Measurements from ENCODE around the gene TSPO. TPM values are rescaled to one million over a fixed set of nuclear protein-coding genes. Genes with fewer than 3 reads are reported as not detected.

Gene TSPO
- total and polyA plus RNA-seq, 9 of the 15 experiments (the other 6 are each of a cell fraction or from before 2014, with no cell fraction given) = 4.9 to 126 (median 25.3) TPM

- intact Hi-C loops (cut with micrococcal nuclease) = no loop called here
- Histone ChIP-seq H3K4me3 (no peak overlapping the region), H3K36me3 (ENCODE audit: control insufficient read depth, insufficient read depth, low read length) (peaks cover 64% of the 10 kb centered on the region), H3K4me2 (ENCODE audit: insufficient read depth, low read length) (no peak overlapping the region), H3K4me1 (replicated peaks in 1 of 2; ENCODE audit: control insufficient read depth in 2 of 2, insufficient read depth in 2 of 2, low read length in 2 of 2) (peaks cover 23 to 50% of the 10 kb centered on the region in 2 experiments; a peak in 4 of 5 replicates), H3K9ac (ENCODE audit: insufficient read depth in 1 of 2, low read depth in 2 of 2, low read length in 2 of 2) (peak overlapping the region in 1 of 2 experiments; percentile 81; a peak in 1 of 4 replicates), H3K27ac (ENCODE audit: extremely low read depth, low read depth, low read length) (no peak overlapping the region; the same call in 2 of the 3 replicates), H2AFZ (ENCODE audit: low read depth, low read length) (no peak overlapping the region), H3K27me3 (ENCODE audit: control insufficient read depth in 2 of 2, insufficient read depth in 2 of 2, low read length in 2 of 2) (no peaks in the 10 kb centered on the region), H4K20me1 (replicated peaks; ENCODE audit: control insufficient read depth, insufficient read depth, low read length) (no peaks in the 10 kb centered on the region), H3K79me2 (ENCODE audit: control insufficient read depth, insufficient read depth, low read length) (peaks cover 58% of the 10 kb centered on the region), H3K9me3 (replicated peaks; ENCODE audit: control insufficient read depth, insufficient read depth, low read depth, low read length) (0 out of 2 replicates have a peak, but pooled peaks cover 2% of the 10 kb centered on the region), H3K9me1 (ENCODE audit: control insufficient read depth, insufficient read depth, low read length) (no peaks in the 10 kb centered on the region)
- WGBS (ENCODE audit: insufficient coverage, low coverage, missing lambda C conversion rate) = 89% methylated on average over 8 of the region's 13 CpGs
- DNase-seq (ENCODE audit: extremely low read depth in 1 of 4, low spot score in 3 of 4) (no peak), ATAC-seq (no peak), FAIRE-seq (no peak)
- TF ChIP-seq POLR2G (IDR thresholded peaks at IDR 0.05; ENCODE audit: low read depth, low read length) = peak; percentile 13; the same call in 1 of the 2 replicates
- TF ChIP-seq ZNF57 (CRISPR knock-in tag; IDR thresholded peaks at IDR 0.05) = no peak
- in situ Hi-C loops (cut with MboI) = no loop called here
- BruUV-seq (replicated peaks) = no TSS peak
- ChIA-PET POLR2A (interaction anchor here (1.0 kb wide), 1 partner anchor 182 kb away, joined by 3 read pairs; no protein-coding TSS in a partner anchor), CTCF (ENCODE audit: low intra/inter-chr PET ratio) (no interaction called here)
Measured at GRCh38 chr22:43181321-43182076, 30.1 kb downstream of the TSPO start.

DNA sequence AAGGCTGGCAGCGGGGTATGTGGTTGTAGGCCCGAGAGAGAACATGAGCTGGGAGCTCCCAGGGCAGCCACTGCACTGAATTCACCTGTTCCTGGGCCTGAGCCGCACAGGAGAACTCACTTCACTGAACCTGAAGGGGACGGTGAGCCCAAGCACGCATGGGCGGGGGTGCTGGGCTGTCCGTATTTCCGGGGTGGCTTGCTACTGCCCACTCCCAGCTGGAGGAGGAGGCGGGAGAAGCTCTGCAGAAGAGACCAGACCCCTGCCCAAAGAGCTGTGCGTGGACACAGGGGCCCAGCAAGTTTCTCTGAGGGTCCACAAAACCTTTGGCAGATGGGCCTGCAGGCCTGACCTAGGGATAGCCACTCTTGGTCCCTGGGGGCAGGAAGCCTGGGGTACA lies 30.8 kb downstream of the TSPO start:
- H3K36me3 ChIP-seq (ENCODE audit: control insufficient read depth, insufficient read depth, low read length) = peaks cover 59% of the 10 kb centered on the region
- TF ChIP-seq STAT5B (CRISPR knock-in tag; IDR thresholded peaks at IDR 0.05) (no peak), MCM5 (IDR thresholded peaks at IDR 0.05; ENCODE audit: low read depth) (no peak), SRF (CRISPR knock-in tag; IDR thresholded peaks at IDR 0.05) (no peak), ZNF445 (CRISPR knock-in tag; IDR thresholded peaks at IDR 0.05; ENCODE audit: low read depth) (no peak), RB1 (IDR thresholded peaks at IDR 0.05; ENCODE audit: low read depth) (no peak), ZSCAN32 (CRISPR knock-in tag; IDR thresholded peaks at IDR 0.05) (no peak), ETV5 (CRISPR knock-in tag; IDR thresholded peaks at IDR 0.05; ENCODE audit: low read depth) (no peak), ZNF24 (IDR thresholded peaks at IDR 0.05) (no peak)
- TF ChIP-seq, protein P1, sequence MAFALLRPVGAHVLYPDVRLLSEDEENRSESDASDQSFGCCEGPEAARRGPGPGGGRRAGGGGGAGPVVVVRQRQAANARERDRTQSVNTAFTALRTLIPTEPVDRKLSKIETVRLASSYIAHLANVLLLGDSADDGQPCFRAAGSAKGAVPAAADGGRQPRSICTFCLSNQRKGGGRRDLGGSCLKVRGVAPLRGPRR (CRISPR knock-in tag; IDR thresholded peaks at IDR 0.05) = no peak

More for the DNA sequence above, 30.8 kb downstream of the TSPO start:
- Histone ChIP-seq H3K4me1 (replicated peaks in 1 of 2; ENCODE audit: control insufficient read depth in 2 of 2, insufficient read depth in 2 of 2, low read length in 2 of 2) (peaks cover 23 to 53% of the 10 kb centered on the region in 2 experiments; a peak in 4 of 5 replicates), H4K20me1 (replicated peaks; ENCODE audit: control insufficient read depth, insufficient read depth, low read length) (no peaks in the 10 kb centered on the region), H3K9me3 (replicated peaks; ENCODE audit: control insufficient read depth, insufficient read depth, low read depth, low read length) (0 out of 2 replicates have a peak, but pooled peaks cover 2% of the 10 kb centered on the region), H3K9me1 (ENCODE audit: control insufficient read depth, insufficient read depth, low read length) (no peaks in the 10 kb centered on the region), H3K4me2 (ENCODE audit: insufficient read depth, low read length) (no peak overlapping the region), H3K27ac (ENCODE audit: extremely low read depth, low read depth, low read length) (peak overlapping the region; percentile 86), H2AFZ (ENCODE audit: low read depth, low read length) (no peak overlapping the region), H3K79me2 (ENCODE audit: control insufficient read depth, insufficient read depth, low read length) (peaks cover 63% of the 10 kb centered on the region), H3K27me3 (ENCODE audit: control insufficient read depth in 2 of 2, insufficient read depth in 2 of 2, low read length in 2 of 2) (no peaks in the 10 kb centered on the region), H3K4me3 (no peak overlapping the region), H3K9ac (ENCODE audit: insufficient read depth in 1 of 2, low read depth in 2 of 2, low read length in 2 of 2) (peak overlapping the region in 1 of 2 experiments; percentile 81; a peak in 2 of 4 replicates)
- WGBS (ENCODE audit: insufficient coverage, low coverage, missing lambda C conversion rate) = 93% methylated on average over 5 of the region's 10 CpGs
- FAIRE-seq (no peak), ATAC-seq (no peak), DNase-seq (ENCODE audit: extremely low read depth in 1 of 4, low spot score in 3 of 4) (no peak)
- POLR2A ChIA-PET = interaction anchor here (1.0 kb wide), 1 partner anchor 182 kb away, joined by 3 read pairs; no protein-coding TSS in a partner anchor
- BruUV-seq (replicated peaks) = no TSS peak
- intact Hi-C loops (cut with micrococcal nuclease) = no loop called here
- in situ Hi-C loops (cut with MboI) = no loop called here
- CTCF ChIA-PET (ENCODE audit: low intra/inter-chr PET ratio) = no interaction called here
